CD14-positive monocyte (primary cell): Measurements from ENCODE around the gene HSPB6. TPM values are rescaled to one million over a fixed set of nuclear protein-coding genes. Genes with fewer than 3 reads are reported as not detected.

Experiments used
- DNase-seq, 3 donors: peaks; one replicate each; pipeline ENCODE4 v3.0.0-alpha.2; 2011 to 2022
- H2AFZ ChIP-seq: 2 replicates; pipeline ENCODE4 v1.6.0; 2012; ENCODE audit warnings: mild to moderate bottlenecking, low read depth, low read length, inconsistent platforms; ENCODE audit not compliant: insufficient read depth, poor library complexity, severe bottlenecking
- H3K27ac ChIP-seq, 2 donors: 1 replicate in 1 of 2; 2 replicates in 1 of 2; pipeline ENCODE4 v1.5.1; 2012 to 2013; ENCODE audit warnings: low read length in 2 of 2, control low read depth in 1 of 2, inconsistent platforms in 1 of 2, low read depth in 1 of 2, mild to moderate bottlenecking in 1 of 2
- H3K27me3 ChIP-seq, 2 donors: one replicate each; pipeline versions ENCODE4 v1.6.0 to v1.6.1; 2011 to 2013; ENCODE audit warnings: low read length in 2 of 2; ENCODE audit not compliant: control insufficient read depth in 2 of 2, insufficient read depth in 2 of 2
- H3K36me3 ChIP-seq, 2 donors: replicated peaks in 1 of 2; 1 replicate in 1 of 2; 2 replicates in 1 of 2; pipeline versions ENCODE4 v1.5.1 to v1.6.1; 2012 to 2013; ENCODE audit warnings: low read length in 2 of 2, control low read depth in 1 of 2, inconsistent platforms in 1 of 2, mild to moderate bottlenecking in 1 of 2; ENCODE audit not compliant: insufficient read depth in 2 of 2, control insufficient read depth in 1 of 2
- H3K4me1 ChIP-seq, 2 donors: 1 replicate in 1 of 2; 2 replicates in 1 of 2; pipeline versions ENCODE4 v1.5.1 to v1.6.1; 2012 to 2013; ENCODE audit warnings: low read length in 2 of 2, control low read depth in 1 of 2, inconsistent platforms in 1 of 2, mild to moderate bottlenecking in 1 of 2, moderate library complexity in 1 of 2; ENCODE audit not compliant: insufficient read depth in 2 of 2, control insufficient read depth in 1 of 2
- H3K4me2 ChIP-seq: replicated peaks from 2 replicates; pipeline ENCODE3; 2012; ENCODE audit warnings: low read length, moderate library complexity, mild to moderate bottlenecking; ENCODE audit not compliant: poor library complexity, severe bottlenecking; ENCODE audit errors: extremely low read depth
- H3K4me3 ChIP-seq, 3 experiments: fragments of 200-600 bp in 1 of 3; sonication (generic) in 1 of 3; replicated peaks in 1 of 3; 1 replicate in 2 of 3; 2 replicates in 1 of 3; pipeline ENCODE4 v1.5.1; 2011 to 2013; ENCODE audit warnings: low read length in 3 of 3, mild to moderate bottlenecking in 3 of 3, control low read depth in 2 of 3, low read depth in 2 of 3, inconsistent platforms in 1 of 3, moderate library complexity in 1 of 3
- H3K79me2 ChIP-seq: 2 replicates; pipeline ENCODE4 v1.6.0; 2012; ENCODE audit warnings: mild to moderate bottlenecking, control low read depth, inconsistent platforms, low read length, moderate library complexity; ENCODE audit not compliant: insufficient read depth
- H3K9ac ChIP-seq: 2 replicates; pipeline ENCODE4 v1.6.0; 2017; ENCODE audit warnings: low read length, mild to moderate bottlenecking; ENCODE audit not compliant: insufficient read depth, poor library complexity, severe bottlenecking
- H3K9me3 ChIP-seq, 2 donors: replicated peaks in 1 of 2; 1 replicate in 1 of 2; 2 replicates in 1 of 2; pipeline versions ENCODE4 v1.5.1 to v1.6.1; 2012 to 2013; ENCODE audit warnings: low read length in 2 of 2, control low read depth in 1 of 2; ENCODE audit not compliant: control insufficient read depth in 1 of 2, insufficient read depth in 1 of 2
- H4K20me1 ChIP-seq: 2 replicates; pipeline ENCODE4 v1.6.0; 2012; ENCODE audit warnings: mild to moderate bottlenecking, low read length, control low read depth, moderate library complexity; ENCODE audit not compliant: insufficient read depth
- H3K27ac Mint-ChIP-seq, 7 donors: one replicate each; pipeline ENCODE4 v1.8.0; 2020; ENCODE audit warnings: mild to moderate bottlenecking in 7 of 7, mixed read lengths in 7 of 7, moderate library complexity in 6 of 7, inconsistent platforms in 2 of 7
- H3K27me3 Mint-ChIP-seq, 3 donors: one replicate each; pipeline ENCODE4 v1.8.0; 2021 to 2022; ENCODE audit warnings: low read depth in 3 of 3, mild to moderate bottlenecking in 3 of 3, mixed read lengths in 3 of 3, moderate library complexity in 3 of 3, inconsistent platforms in 1 of 3
- H3K36me3 Mint-ChIP-seq, 2 donors: one replicate each; pipeline ENCODE4 v1.8.0; 2020; ENCODE audit warnings: mixed read lengths in 2 of 2, inconsistent platforms in 1 of 2, mild to moderate bottlenecking in 1 of 2
- H3K4me1 Mint-ChIP-seq: one replicate; pipeline ENCODE4 v1.8.0; 2020; ENCODE audit warnings: mild to moderate bottlenecking, mixed read lengths
- H3K4me3 Mint-ChIP-seq, 2 donors: one replicate each; pipeline ENCODE4 v1.8.0; 2020; ENCODE audit warnings: mild to moderate bottlenecking in 2 of 2, mixed read lengths in 2 of 2, moderate library complexity in 1 of 2
- H3K9me3 Mint-ChIP-seq, 7 donors: one replicate each; pipeline ENCODE4 v1.8.0; 2020 to 2022; ENCODE audit warnings: mixed read lengths in 7 of 7, mild to moderate bottlenecking in 6 of 7, moderate library complexity in 6 of 7, inconsistent platforms in 2 of 7
- CTCF ChIP-seq: fragments of 200-600 bp; IDR thresholded peaks from one replicate; pipeline ENCODE4 v1.8.0; 2022; ENCODE audit warnings: antibody characterized with exemption, mild to moderate bottlenecking
- WGBS: methylation state at CpG from one replicate; pipeline ENCODE4 v1.1.5; 2013; ENCODE audit warnings: missing lambda C conversion rate; ENCODE audit not compliant: insufficient coverage; 5-methylcytosine and 5-hydroxymethylcytosine counted together
- intact Hi-C, 2 donors: fragments of 100-400 bp; cut with micrococcal nuclease; formaldehyde crosslinking; loops; one replicate each; pipeline versions ENCODE4 v1.15.0 to v1.15.1; 2023
- polyA plus RNA-seq, 3 donors: library from polyadenylated mRNA; depleted of rRNA in 1 of 3; unstranded in 2 of 3; stranded (reverse) in 1 of 3; fragments of 300-500 nt in 2 of 3; fragments of >200 nt in 1 of 3; fragmentation: Illumina TruSeq in 2 of 3; gene quantifications; 1 replicate in 2 of 3; 2 replicates in 1 of 3; pipeline ENCODE4 v1.2.3, GENCODE V29; 2012 to 2021

Gene HSPB6
- polyA plus RNA-seq, 3 donors = not detected

- Histone ChIP-seq H3K27ac (no peak overlapping the region), H3K79me2 (no peaks in the 10 kb centered on the region), H3K36me3 (peaks cover 12 to 31% of the 10 kb centered on the region in 2 donors), H3K4me3 (no peak overlapping the region), H3K9ac (no peak overlapping the region), H3K27me3 (no peaks in the 10 kb centered on the region), H3K4me1 (no peaks in the 10 kb centered on the region), H4K20me1 (no peaks in the 10 kb centered on the region), H3K9me3 (no peaks in the 10 kb centered on the region), H3K4me2 (no peak overlapping the region), H2AFZ (no peak overlapping the region)
- no peaks in the 10 kb centered on the region for H3K27me3 Mint-ChIP-seq
- no peaks in the 10 kb centered on the region for H3K4me1 Mint-ChIP-seq
- no peak for TF ChIP-seq CTCF
- intact Hi-C loops = no loop called here
- no peak for DNase-seq
- no peak overlapping the region for H3K4me3 Mint-ChIP-seq
- no peak overlapping the region for H3K27ac Mint-ChIP-seq
- WGBS = 100% methylated on average over 2 of the region's 11 CpGs
- peaks cover 30 to 60% of the 10 kb centered on the region in 2 donors for H3K36me3 Mint-ChIP-seq
- H3K9me3 Mint-ChIP-seq = peaks cover 0 to 2% (median 0%) of the 10 kb centered on the region in 7 donors
These were observed 9.8 kb upstream of the HSPB6 start for GRCh38 chr19:35766571-35767104.

- Histone ChIP-seq H3K4me3 (no peak overlapping the region), H2AFZ (no peak overlapping the region), H3K27me3 (no peaks in the 10 kb centered on the region), H3K9ac (no peak overlapping the region), H3K36me3 (peaks cover 18 to 41% of the 10 kb centered on the region in 2 donors), H3K4me1 (no peaks in the 10 kb centered on the region), H3K79me2 (peaks cover 3% of the 10 kb centered on the region), H3K9me3 (no peaks in the 10 kb centered on the region), H3K4me2 (no peak overlapping the region), H3K27ac (no peak overlapping the region), H4K20me1 (no peaks in the 10 kb centered on the region)
- 90% methylated on average over 9 of the region's 17 CpGs for WGBS
- Mint-ChIP-seq H3K27me3 (peaks cover 0 to 1% (median 0%) of the 10 kb centered on the region in 3 donors), H3K27ac (peak overlapping the region in 2 of 7 donors; percentile 41 to 44), H3K36me3 (peaks cover 30 to 67% of the 10 kb centered on the region in 2 donors), H3K4me1 (no peaks in the 10 kb centered on the region), H3K4me3 (no peak overlapping the region), H3K9me3 (peaks cover 0 to 2% (median 0%) of the 10 kb centered on the region in 7 donors)
- intact Hi-C loops = loop anchor here in 1 of 2 donors (5.0 kb wide), 1 partner anchor 248 kb away; the partner anchor contains the start of gene ALKBH6
- TF ChIP-seq CTCF = no peak
- DNase-seq = no peak
These were observed 7.8 kb upstream of the HSPB6 start for GRCh38 chr19:35764432-35765315.
